Measurements from ENCODE around the gene GAREM1.

DNA sequence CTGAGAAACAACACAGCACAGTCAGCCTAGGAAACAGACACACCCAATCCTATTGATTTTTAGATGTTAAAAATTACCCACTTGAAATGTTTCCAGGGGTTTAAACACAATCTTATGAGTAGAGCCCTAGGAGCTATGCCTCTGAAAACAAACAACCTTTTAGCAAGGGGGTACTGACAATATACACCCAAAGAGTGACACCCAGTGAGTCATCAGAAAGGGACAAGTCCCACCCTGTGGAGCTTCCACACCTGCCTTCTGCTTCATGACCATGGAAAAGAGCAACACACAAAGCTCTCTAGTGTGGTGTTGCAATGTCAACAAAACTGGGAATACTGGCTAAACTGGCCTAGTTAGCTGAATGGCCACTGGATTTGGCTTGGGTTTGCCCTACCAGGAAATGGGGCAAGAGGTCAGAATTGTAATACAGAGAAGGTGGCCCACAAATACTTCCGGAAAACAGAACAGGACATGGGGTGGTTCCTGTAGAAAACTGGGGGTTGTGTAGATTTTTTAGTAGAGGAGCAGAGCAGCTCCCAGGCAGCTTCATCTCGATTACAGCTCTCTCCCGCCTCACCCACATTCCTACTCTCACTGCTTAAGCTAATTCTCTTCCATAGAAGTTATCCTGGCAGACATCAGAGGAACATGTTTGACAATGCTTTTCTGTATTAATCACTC, 98.2 kb downstream of the GAREM1 start:
- TF ChIP-seq EZH2 (IDR thresholded peaks at IDR 0.05; ENCODE audit: low read length, missing control alignments) = no peak
- TF ChIP-seq, protein P1, sequence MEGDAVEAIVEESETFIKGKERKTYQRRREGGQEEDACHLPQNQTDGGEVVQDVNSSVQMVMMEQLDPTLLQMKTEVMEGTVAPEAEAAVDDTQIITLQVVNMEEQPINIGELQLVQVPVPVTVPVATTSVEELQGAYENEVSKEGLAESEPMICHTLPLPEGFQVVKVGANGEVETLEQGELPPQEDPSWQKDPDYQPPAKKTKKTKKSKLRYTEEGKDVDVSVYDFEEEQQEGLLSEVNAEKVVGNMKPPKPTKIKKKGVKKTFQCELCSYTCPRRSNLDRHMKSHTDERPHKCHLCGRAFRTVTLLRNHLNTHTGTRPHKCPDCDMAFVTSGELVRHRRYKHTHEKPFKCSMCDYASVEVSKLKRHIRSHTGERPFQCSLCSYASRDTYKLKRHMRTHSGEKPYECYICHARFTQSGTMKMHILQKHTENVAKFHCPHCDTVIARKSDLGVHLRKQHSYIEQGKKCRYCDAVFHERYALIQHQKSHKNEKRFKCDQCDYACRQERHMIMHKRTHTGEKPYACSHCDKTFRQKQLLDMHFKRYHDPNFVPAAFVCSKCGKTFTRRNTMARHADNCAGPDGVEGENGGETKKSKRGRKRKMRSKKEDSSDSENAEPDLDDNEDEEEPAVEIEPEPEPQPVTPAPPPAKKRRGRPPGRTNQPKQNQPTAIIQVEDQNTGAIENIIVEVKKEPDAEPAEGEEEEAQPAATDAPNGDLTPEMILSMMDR (conservative IDR thresholded peaks at IDR 0.05 in 1 of 2, IDR thresholded peaks at IDR 0.05 in 1 of 2; ENCODE audit: low read depth in 1 of 2, low read length in 2 of 2) = no peak
